CD4-positive, CD25-positive, alpha-beta regulatory T cell (primary cell): ENCODE measurements around the gene HCK. TPM values are rescaled to one million over a fixed set of nuclear protein-coding genes. Genes with fewer than 3 reads are reported as not detected.

Source experiments
- ATAC-seq, 2 donors: fragments of 150-1000 bp; cut with Tn5 transposase; one replicate each; pipeline ENCODE4 v1.10.0; 2021; ENCODE audit warnings: low read depth in 2 of 2, moderate number of reproducible peaks in 2 of 2, moderate library complexity in 1 of 2
- DNase-seq, 3 donors: peaks; one replicate each; pipeline versions ENCODE4 v3.0.0 to v3.0.0-alpha.2; 2012 to 2022; ENCODE audit warnings: mixed read lengths in 1 of 3
- H3K27ac ChIP-seq: one replicate; pipeline ENCODE4 v1.7.0; 2013; ENCODE audit warnings: mild to moderate bottlenecking, low read length; ENCODE audit not compliant: insufficient read depth, poor library complexity, severe bottlenecking
- H3K27me3 ChIP-seq: one replicate; pipeline ENCODE4 v1.7.0; 2013; ENCODE audit warnings: low read length; ENCODE audit not compliant: control insufficient read depth, insufficient read depth
- H3K36me3 ChIP-seq: one replicate; pipeline ENCODE4 v1.7.0; 2013; ENCODE audit warnings: mild to moderate bottlenecking, low read length, moderate library complexity; ENCODE audit not compliant: control insufficient read depth, insufficient read depth
- H3K4me1 ChIP-seq: 2 replicates; pipeline ENCODE4 v1.7.0; 2013; ENCODE audit warnings: mild to moderate bottlenecking, low read length; ENCODE audit not compliant: insufficient read depth, control insufficient read depth, poor library complexity, severe bottlenecking
- H3K4me3 ChIP-seq: one replicate; pipeline ENCODE4 v1.7.0; 2013; ENCODE audit warnings: low read depth, mild to moderate bottlenecking, low read length, moderate library complexity
- H3K9me3 ChIP-seq, 2 experiments: 1 replicate in 1 of 2; 2 replicates in 1 of 2; pipeline ENCODE4 v1.7.0; 2013; ENCODE audit warnings: low read length in 2 of 2, mild to moderate bottlenecking in 1 of 2, moderate library complexity in 1 of 2; ENCODE audit not compliant: control insufficient read depth in 2 of 2
- H3K27ac Mint-ChIP-seq, 3 donors: one replicate each; pipeline ENCODE4 v1.8.0; 2020 to 2022; ENCODE audit warnings: mild to moderate bottlenecking in 3 of 3, mixed read lengths in 3 of 3, moderate library complexity in 2 of 3
- H3K27me3 Mint-ChIP-seq: one replicate; pipeline ENCODE4 v1.8.0; 2022; ENCODE audit warnings: mild to moderate bottlenecking, mixed read lengths
- H3K36me3 Mint-ChIP-seq: one replicate; pipeline ENCODE4 v1.8.0; 2020; ENCODE audit warnings: mixed read lengths
- H3K4me1 Mint-ChIP-seq, 4 donors: one replicate each; pipeline ENCODE4 v1.8.0; 2020 to 2022; ENCODE audit warnings: mixed read lengths in 4 of 4, mild to moderate bottlenecking in 1 of 4
- H3K4me3 Mint-ChIP-seq, 4 donors: one replicate each; pipeline ENCODE4 v1.8.0; 2020 to 2022; ENCODE audit warnings: mild to moderate bottlenecking in 4 of 4, mixed read lengths in 4 of 4, moderate library complexity in 3 of 4
- H3K9me3 Mint-ChIP-seq, 7 donors: one replicate each; pipeline ENCODE4 v1.8.0; 2020 to 2022; ENCODE audit warnings: mixed read lengths in 7 of 7, mild to moderate bottlenecking in 3 of 7, moderate library complexity in 2 of 7
- polyA plus RNA-seq, 4 donors: library from polyadenylated mRNA; unstranded; fragments of 300-500 nt; fragmentation: Illumina TruSeq; gene quantifications; one replicate each; pipeline ENCODE4 v1.2.3, GENCODE V29; 2021
- total RNA-seq: library from RNA; stranded (reverse); gene quantifications from one replicate; pipeline ENCODE4 v1.2.3, GENCODE V29; 2022

The HCK gene
- total and polyA plus RNA-seq, 5 donors from 2014 or later, result 0.23 to 0.87 (median 0.25) TPM; not detected in 2

- no peaks in the 10 kb centered on the region for H3K36me3 Mint-ChIP-seq
Observed at GRCh38 chr20:32010101-32010500, 41.9 kb upstream of the HCK start, which contains the start of gene CCM2L. Gene CCM2L, plus strand, starts transcription at chr20:32010438. Its CDS starts 17 bp downstream, at chr20:32010455.

GRCh38 chr20:32010666-32011065, 41.4 kb upstream of the HCK start:
- ATAC-seq (no peak), DNase-seq (no peak)
- Mint-ChIP-seq H3K4me3 (no peak overlapping the region), H3K27me3 (peaks cover 20% of the 10 kb centered on the region), H3K36me3 (no peaks in the 10 kb centered on the region), H3K27ac (no peak overlapping the region), H3K4me1 (peaks cover 0 to 3% (median 1%) of the 10 kb centered on the region in 4 donors), H3K9me3 (no peaks in the 10 kb centered on the region)
- Histone ChIP-seq H3K27me3 (peaks cover 11% of the 10 kb centered on the region), H3K36me3 (no peaks in the 10 kb centered on the region), H3K4me3 (no peak overlapping the region), H3K9me3 (no peaks in the 10 kb centered on the region), H3K27ac (no peak overlapping the region), H3K4me1 (no peaks in the 10 kb centered on the region)

More at GRCh38 chr20:32010101-32010500, 41.9 kb upstream of the HCK start, which contains the start of gene CCM2L:
- H3K9me3 Mint-ChIP-seq, result no peaks in the 10 kb centered on the region
- H3K4me1 Mint-ChIP-seq, result peaks cover 0 to 3% (median 1%) of the 10 kb centered on the region in 4 donors
- H3K27me3 Mint-ChIP-seq, result peaks cover 21% of the 10 kb centered on the region
- H3K27ac Mint-ChIP-seq, result no peak within 1 kb of the TSS
- Histone ChIP-seq H3K36me3 (no peaks in the 10 kb centered on the region), H3K27me3 (peaks cover 7% of the 10 kb centered on the region), H3K9me3 (no peaks in the 10 kb centered on the region), H3K27ac (no peak within 1 kb of the TSS), H3K4me3 (no peak within 1 kb of the TSS), H3K4me1 (no peaks in the 10 kb centered on the region)
- DNase-seq, result no peak
- H3K4me3 Mint-ChIP-seq, result no peak within 1 kb of the TSS
- no peak for ATAC-seq

GRCh38 chr20:32012159-32012688, 39.8 kb upstream of the HCK start:
- Mint-ChIP-seq H3K9me3 (peaks cover 0 to 2% (median 0%) of the 10 kb centered on the region in 7 donors), H3K27ac (no peak overlapping the region), H3K4me1 (peaks cover 0 to 5% (median 2%) of the 10 kb centered on the region in 4 donors), H3K36me3 (no peaks in the 10 kb centered on the region), H3K4me3 (no peak overlapping the region), H3K27me3 (peaks cover 32% of the 10 kb centered on the region)
- no peaks in the 10 kb centered on the region for H3K4me1 ChIP-seq
- H3K4me3 ChIP-seq, result no peak overlapping the region
- no peaks in the 10 kb centered on the region for H3K9me3 ChIP-seq
- no peak overlapping the region for H3K27ac ChIP-seq
- DNase-seq (no peak), ATAC-seq (no peak)
- no peaks in the 10 kb centered on the region for H3K36me3 ChIP-seq
- peaks cover 18% of the 10 kb centered on the region for H3K27me3 ChIP-seq

- Mint-ChIP-seq H3K27me3 (peaks cover 43% of the 10 kb centered on the region), H3K4me1 (peaks cover 0 to 10% (median 7%) of the 10 kb centered on the region in 4 donors), H3K36me3 (no peaks in the 10 kb centered on the region), H3K9me3 (peaks cover 0 to 4% (median 0%) of the 10 kb centered on the region in 7 donors), H3K27ac (no peak overlapping the region), H3K4me3 (no peak overlapping the region)
- no peaks in the 10 kb centered on the region for H3K9me3 ChIP-seq
- no peak for ATAC-seq
- H3K36me3 ChIP-seq, result no peaks in the 10 kb centered on the region
- H3K27me3 ChIP-seq, result peaks cover 21% of the 10 kb centered on the region
- H3K4me1 ChIP-seq, result peaks cover 8% of the 10 kb centered on the region
- no peak overlapping the region for H3K4me3 ChIP-seq
- DNase-seq, result no peak
- H3K27ac ChIP-seq, result no peak overlapping the region
Observed at GRCh38 chr20:32013326-32013725, 38.7 kb upstream of the HCK start.

- no peak overlapping the region for H3K27ac Mint-ChIP-seq
- no peaks in the 10 kb centered on the region for H3K9me3 ChIP-seq
- peaks cover 3% of the 10 kb centered on the region for H3K36me3 Mint-ChIP-seq
- H3K27me3 Mint-ChIP-seq, result peaks cover 73% of the 10 kb centered on the region
- peaks cover 0 to 6% (median 0%) of the 10 kb centered on the region in 7 donors for H3K9me3 Mint-ChIP-seq
- peak; percentile 11 to 64 (median 39) for DNase-seq
- no peak overlapping the region for H3K27ac ChIP-seq
- ATAC-seq, result peak; percentile 63 to 64
- peaks cover 0 to 23% (median 13%) of the 10 kb centered on the region in 4 donors for H3K4me1 Mint-ChIP-seq
- peak overlapping the region in 3 of 4 donors; percentile 79 to 87 (median 81) for H3K4me3 Mint-ChIP-seq
- H3K4me1 ChIP-seq, result peaks cover 13% of the 10 kb centered on the region
- no peaks in the 10 kb centered on the region for H3K36me3 ChIP-seq
- peaks cover 39% of the 10 kb centered on the region for H3K27me3 ChIP-seq
- no peak overlapping the region for H3K4me3 ChIP-seq
Observed at GRCh38 chr20:32017711-32018251, 34.3 kb upstream of the HCK start.

- H3K27me3 ChIP-seq, result peaks cover 39% of the 10 kb centered on the region
- peaks cover 13% of the 10 kb centered on the region for H3K4me1 ChIP-seq
- H3K9me3 ChIP-seq, result no peaks in the 10 kb centered on the region
- DNase-seq (peak; percentile 11 to 25 (median 15)), ATAC-seq (peak; percentile 37 to 48)
- Mint-ChIP-seq H3K27me3 (peaks cover 80% of the 10 kb centered on the region), H3K4me1 (peaks cover 0 to 23% (median 13%) of the 10 kb centered on the region in 4 donors), H3K4me3 (peak overlapping the region in 3 of 4 donors; percentile 74 to 87 (median 81)), H3K36me3 (peaks cover 3% of the 10 kb centered on the region), H3K27ac (no peak overlapping the region), H3K9me3 (peaks cover 0 to 6% (median 0%) of the 10 kb centered on the region in 7 donors)
- no peak overlapping the region for H3K4me3 ChIP-seq
- no peak overlapping the region for H3K27ac ChIP-seq
- H3K36me3 ChIP-seq, result no peaks in the 10 kb centered on the region
Observed at GRCh38 chr20:32018269-32019155, 33.5 kb upstream of the HCK start.

GRCh38 chr20:32019156-32019510, 32.9 kb upstream of the HCK start:
- Mint-ChIP-seq H3K9me3 (peaks cover 0 to 6% (median 0%) of the 10 kb centered on the region in 7 donors), H3K27me3 (peaks cover 83% of the 10 kb centered on the region), H3K4me1 (peaks cover 0 to 23% (median 13%) of the 10 kb centered on the region in 4 donors), H3K4me3 (peak overlapping the region in 3 of 4 donors; percentile 87 to 88 (median 87)), H3K36me3 (peaks cover 3% of the 10 kb centered on the region), H3K27ac (peak overlapping the region in 1 of 3 donors; percentile 24)
- DNase-seq (no peak), ATAC-seq (no peak)
- Histone ChIP-seq H3K9me3 (no peaks in the 10 kb centered on the region), H3K27me3 (peaks cover 39% of the 10 kb centered on the region), H3K36me3 (no peaks in the 10 kb centered on the region), H3K4me1 (peaks cover 13% of the 10 kb centered on the region), H3K4me3 (no peak overlapping the region), H3K27ac (no peak overlapping the region)
